DOHH2 (cell line): ENCODE results near the gene MED16.

ENCODE experiments used
- H3F3A ChIP-seq: fragments of 200-600 bp; sonication (generic), shearing (Covaris generic); 2 replicates; pipeline ENCODE4 v1.6.0; 2016; ENCODE audit warnings: antibody characterized with exemption, mild to moderate bottlenecking; ENCODE audit not compliant: control insufficient read depth, insufficient read depth
- H3K27ac ChIP-seq: fragments of 200-600 bp; sonication (generic); 2 replicates; pipeline ENCODE4 v1.5.1; 2014; ENCODE audit warnings: low read depth, mild to moderate bottlenecking, low read length, moderate library complexity
- H3K27me3 ChIP-seq: fragments of 200-600 bp; sonication (generic); 2 replicates; pipeline ENCODE4 v1.6.1; 2014; ENCODE audit warnings: mild to moderate bottlenecking, low read length, mixed read lengths; ENCODE audit not compliant: control insufficient read depth
- H3K36me3 ChIP-seq: fragments of 200-600 bp; sonication (generic); 2 replicates; pipeline ENCODE4 v1.6.1; 2014; ENCODE audit warnings: mild to moderate bottlenecking, low read length, moderate library complexity, mixed read lengths; ENCODE audit not compliant: control insufficient read depth
- H3K4me1 ChIP-seq: fragments of 200-600 bp; sonication (generic); 2 replicates; pipeline ENCODE4 v1.6.1; 2014; ENCODE audit warnings: mild to moderate bottlenecking, low read length, mixed read lengths; ENCODE audit not compliant: control insufficient read depth
- H3K4me2 ChIP-seq: fragments of 200-600 bp; sonication (generic); 2 replicates; pipeline ENCODE4 v1.6.0; 2014; ENCODE audit warnings: mild to moderate bottlenecking, low read length, moderate library complexity
- H3K4me3 ChIP-seq: fragments of 200-600 bp; sonication (generic); 2 replicates; pipeline ENCODE4 v1.5.1; 2014; ENCODE audit warnings: mild to moderate bottlenecking, low read length, mixed read lengths
- H3K79me2 ChIP-seq: fragments of 200-600 bp; sonication (generic); 2 replicates; pipeline ENCODE4 v1.6.1; 2014; ENCODE audit warnings: mild to moderate bottlenecking, low read length, mixed read lengths; ENCODE audit not compliant: control insufficient read depth
- H3K9me2 ChIP-seq: fragments of 200-600 bp; sonication (generic); replicated peaks from 2 replicates; pipeline ENCODE4 v1.6.1; 2014; ENCODE audit warnings: mild to moderate bottlenecking, low read length, mixed read lengths; ENCODE audit not compliant: control insufficient read depth
- H3K9me3 ChIP-seq: fragments of 200-600 bp; sonication (generic); 2 replicates; pipeline ENCODE4 v1.6.1; 2014; ENCODE audit warnings: antibody characterized with exemption, low read length, mixed read lengths; ENCODE audit not compliant: control insufficient read depth, insufficient read depth
- H4K20me1 ChIP-seq: fragments of 200-600 bp; sonication (generic); 2 replicates; pipeline ENCODE4 v1.6.0; 2014; ENCODE audit warnings: low read depth, mild to moderate bottlenecking, antibody characterized with exemption, low read length, moderate library complexity; ENCODE audit not compliant: control insufficient read depth, insufficient read depth
- EZH2phosphoT487 ChIP-seq: fragments of 200-600 bp; sonication (generic); IDR thresholded peaks from 2 replicates; pipeline ENCODE4 v1.6.1; 2017; ENCODE audit warnings: borderline replicate concordance, mild to moderate bottlenecking, antibody characterized with exemption, low read length, moderate library complexity, mixed read lengths
- TF ChIP-seq, protein P1 (sequence below): fragments of 200-600 bp; sonication (generic); IDR thresholded peaks from one replicate; pipeline ENCODE4 v1.5.1; 2014; ENCODE audit warnings: antibody characterized with exemption, mild to moderate bottlenecking, low read depth, low read length; ENCODE audit not compliant: poor library complexity, severe bottlenecking

MED16 gene

DNA sequence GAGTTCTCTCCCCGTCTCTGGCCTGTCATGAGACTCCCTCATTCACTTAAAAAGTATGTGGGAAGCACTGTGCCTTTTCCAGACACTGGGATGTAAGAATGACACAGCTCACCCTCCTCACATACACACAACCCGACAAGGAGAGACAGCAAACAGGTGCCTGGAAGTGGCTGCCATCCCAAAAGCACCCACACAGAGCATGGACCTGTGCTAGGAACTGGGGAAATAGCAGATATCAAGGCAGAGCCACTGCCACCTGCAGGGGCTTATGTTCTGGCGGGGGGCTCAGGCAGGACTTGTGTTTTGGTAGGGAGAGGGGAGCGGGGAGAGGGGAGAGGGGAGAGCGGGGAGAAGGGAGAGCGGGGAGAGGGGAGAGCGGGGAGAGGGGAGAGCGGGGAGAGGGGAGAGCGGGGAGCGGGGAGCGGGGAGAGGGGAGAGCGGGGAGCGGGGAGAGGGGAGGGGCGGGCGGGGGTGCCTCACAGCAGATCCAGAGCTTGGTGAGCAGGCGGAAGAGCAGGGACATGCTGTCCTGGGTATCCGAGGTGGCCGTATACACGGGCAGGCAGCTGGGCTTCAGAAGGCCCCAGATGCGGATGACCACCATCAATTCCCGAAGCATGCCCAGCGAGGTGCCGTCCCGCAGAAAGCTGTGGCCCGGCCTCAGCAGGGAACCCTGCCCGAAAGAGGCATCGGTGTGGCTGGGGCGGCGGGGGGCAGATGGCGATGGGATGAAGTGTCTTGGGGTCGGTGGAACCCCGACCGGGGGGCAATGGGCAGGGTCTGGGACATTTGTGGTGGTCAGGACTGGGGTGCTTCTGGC is 21.3 kb downstream of the MED16 start:
- peak overlapping the region; percentile 63; the same call in 1 of the 2 replicates for H3K4me3 ChIP-seq
- H3K27me3 ChIP-seq: no peaks in the 10 kb centered on the region
- peaks cover 5% of the 10 kb centered on the region; the same call in 1 of the 2 replicates for H3F3A ChIP-seq
- H3K4me1 ChIP-seq: peaks cover 9% of the 10 kb centered on the region
- H3K9me3 ChIP-seq: no peaks in the 10 kb centered on the region
- no peak for TF ChIP-seq EZH2phosphoT487
- TF ChIP-seq, protein P1, sequence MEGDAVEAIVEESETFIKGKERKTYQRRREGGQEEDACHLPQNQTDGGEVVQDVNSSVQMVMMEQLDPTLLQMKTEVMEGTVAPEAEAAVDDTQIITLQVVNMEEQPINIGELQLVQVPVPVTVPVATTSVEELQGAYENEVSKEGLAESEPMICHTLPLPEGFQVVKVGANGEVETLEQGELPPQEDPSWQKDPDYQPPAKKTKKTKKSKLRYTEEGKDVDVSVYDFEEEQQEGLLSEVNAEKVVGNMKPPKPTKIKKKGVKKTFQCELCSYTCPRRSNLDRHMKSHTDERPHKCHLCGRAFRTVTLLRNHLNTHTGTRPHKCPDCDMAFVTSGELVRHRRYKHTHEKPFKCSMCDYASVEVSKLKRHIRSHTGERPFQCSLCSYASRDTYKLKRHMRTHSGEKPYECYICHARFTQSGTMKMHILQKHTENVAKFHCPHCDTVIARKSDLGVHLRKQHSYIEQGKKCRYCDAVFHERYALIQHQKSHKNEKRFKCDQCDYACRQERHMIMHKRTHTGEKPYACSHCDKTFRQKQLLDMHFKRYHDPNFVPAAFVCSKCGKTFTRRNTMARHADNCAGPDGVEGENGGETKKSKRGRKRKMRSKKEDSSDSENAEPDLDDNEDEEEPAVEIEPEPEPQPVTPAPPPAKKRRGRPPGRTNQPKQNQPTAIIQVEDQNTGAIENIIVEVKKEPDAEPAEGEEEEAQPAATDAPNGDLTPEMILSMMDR: no peak
- no peaks in the 10 kb centered on the region for H3K36me3 ChIP-seq
- no peaks in the 10 kb centered on the region for H3K9me2 ChIP-seq
- peaks cover 5% of the 10 kb centered on the region for H4K20me1 ChIP-seq
- H3K79me2 ChIP-seq: no peaks in the 10 kb centered on the region
- peak overlapping the region; percentile 71 for H3K4me2 ChIP-seq
- H3K27ac ChIP-seq: no peak overlapping the region

DNA sequence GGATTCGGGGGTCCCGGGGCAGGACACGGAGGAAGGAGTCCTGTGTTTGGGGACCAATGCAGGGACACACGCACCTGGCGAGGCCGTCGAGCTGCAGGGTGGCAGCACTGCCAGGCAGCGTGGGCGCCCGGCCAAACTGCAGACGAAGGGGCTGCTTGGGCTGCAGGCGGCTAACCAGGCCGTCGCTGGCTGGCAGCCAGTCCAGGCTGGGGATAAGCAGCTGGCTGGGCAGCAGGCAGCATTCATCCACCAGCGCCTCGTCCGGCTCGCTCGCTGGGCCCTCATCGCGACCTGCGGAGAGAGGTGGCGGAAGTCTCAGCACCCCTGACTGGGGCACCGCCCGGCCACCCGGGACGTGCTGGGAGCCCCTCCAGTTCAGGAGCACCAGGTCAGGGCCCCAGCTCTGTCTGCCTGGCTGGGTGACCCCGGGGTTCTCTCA is 22.0 kb downstream of the MED16 start:
- Histone ChIP-seq H3K79me2 (no peaks in the 10 kb centered on the region), H3K9me3 (no peaks in the 10 kb centered on the region), H3K9me2 (no peaks in the 10 kb centered on the region), H3K27me3 (no peaks in the 10 kb centered on the region), H3K4me2 (no peak overlapping the region), H3K4me3 (no peak overlapping the region), H3F3A (peaks cover 5% of the 10 kb centered on the region; the same call in 1 of the 2 replicates), H4K20me1 (peaks cover 5% of the 10 kb centered on the region), H3K27ac (no peak overlapping the region), H3K4me1 (peaks cover 9% of the 10 kb centered on the region), H3K36me3 (no peaks in the 10 kb centered on the region)
- TF ChIP-seq EZH2phosphoT487: no peak
- TF ChIP-seq, protein P1: no peak

DNA sequence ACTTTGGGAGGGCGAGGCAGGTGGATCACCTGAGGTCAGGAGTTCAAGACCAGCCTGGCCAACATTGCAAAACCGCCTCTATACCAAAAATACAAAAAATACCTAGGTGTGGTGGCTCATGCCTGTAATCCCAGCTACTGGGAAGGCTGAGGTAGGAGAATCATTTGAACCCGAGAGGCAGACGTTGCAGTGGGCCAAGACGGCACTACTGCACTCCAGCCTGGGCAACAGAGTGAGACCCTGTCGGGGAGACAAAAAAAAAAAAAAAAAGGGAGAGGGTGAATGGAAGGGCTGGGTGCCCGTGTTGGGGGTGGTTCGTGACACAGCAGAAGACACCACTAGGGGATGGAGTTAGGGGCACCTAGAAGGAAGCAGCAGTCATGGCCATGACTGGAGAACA is 22.7 kb downstream of the MED16 start:
- Histone ChIP-seq H3K9me3 (no peaks in the 10 kb centered on the region), H3K36me3 (no peaks in the 10 kb centered on the region), H3K4me3 (no peak overlapping the region), H4K20me1 (peaks cover 5% of the 10 kb centered on the region), H3K79me2 (no peaks in the 10 kb centered on the region), H3K4me2 (no peak overlapping the region), H3K4me1 (peaks cover 9% of the 10 kb centered on the region), H3K27me3 (no peaks in the 10 kb centered on the region), H3F3A (peaks cover 5% of the 10 kb centered on the region; the same call in 1 of the 2 replicates), H3K27ac (no peak overlapping the region), H3K9me2 (no peaks in the 10 kb centered on the region)
- no peak for TF ChIP-seq EZH2phosphoT487
